Activated T-helper 1 cell treated with anti-CD3 and anti-CD28 coated beads, Interleukin-2, amount 50 U/mL, for 16 hours (primary cell): ENCODE results near the gene UBE2E1.
A peak's percentile ranks its signal among the peaks of the same experiment; 100 is the strongest.
"Not testable (repeated sequence)": the region's sequence is repeated elsewhere in the genome, so short reads cannot be mapped to it uniquely, and the experiment has no call there.

ENCODE experiments used
- DNase-seq, 2 donors: peaks; one replicate each; pipeline ENCODE4 v3.0.0-alpha.2; 2020; ENCODE audit warnings: low read depth in 1 of 2, low spot score in 1 of 2

Gene UBE2E1

GRCh38 chr3:23915537-23916108 lies 109.9 kb downstream of the UBE2E1 start:
- DNase-seq: no peak

- no peak for DNase-seq
These were observed 110.6 kb downstream of the UBE2E1 start for GRCh38 chr3:23916152-23916885.

GRCh38 chr3:23916886-23917678 lies 111.3 kb downstream of the UBE2E1 start, which contains the start of the genes NKIRAS1 and RPL15:
NKIRAS1 (minus strand) TSS chr3:23916990; CDS start chr3:23910904, 6,086 bp downstream.
RPL15 (plus strand) TSS chr3:23917132; CDS start chr3:23917860, 728 bp downstream.
- peak; percentile 91 to 94 for DNase-seq

GRCh38 chr3:23917679-23918303 lies 112.0 kb downstream of the UBE2E1 start:
- DNase-seq: not testable (repeated sequence)

- DNase-seq: not testable (repeated sequence)
These were observed 112.6 kb downstream of the UBE2E1 start for GRCh38 chr3:23918331-23918730.

GRCh38 chr3:23919628-23920027 lies 113.9 kb downstream of the UBE2E1 start:
- no peak for DNase-seq

GRCh38 chr3:23920151-23920655 lies 114.4 kb downstream of the UBE2E1 start:
- no peak for DNase-seq

GRCh38 chr3:23921052-23921511 lies 115.3 kb downstream of the UBE2E1 start:
- no peak for DNase-seq

GRCh38 chr3:23923786-23924185 lies 118.0 kb downstream of the UBE2E1 start:
- DNase-seq: no peak

- DNase-seq: no peak
These were observed 120.5 kb downstream of the UBE2E1 start for GRCh38 chr3:23926246-23926645.

- DNase-seq: no peak
These were observed 121.0 kb downstream of the UBE2E1 start for GRCh38 chr3:23926736-23927135.

GRCh38 chr3:23928524-23928923 lies 122.8 kb downstream of the UBE2E1 start:
- no peak for DNase-seq

- no peak for DNase-seq
These were observed 125.8 kb downstream of the UBE2E1 start for GRCh38 chr3:23931597-23931996.

- DNase-seq: no peak
These were observed 126.8 kb downstream of the UBE2E1 start for GRCh38 chr3:23932571-23932970.

GRCh38 chr3:23934253-23934652 lies 128.5 kb downstream of the UBE2E1 start:
- no peak for DNase-seq

- DNase-seq: no peak
These were observed 131.5 kb downstream of the UBE2E1 start for GRCh38 chr3:23937296-23937695.

GRCh38 chr3:23938688-23939087 lies 132.9 kb downstream of the UBE2E1 start:
- DNase-seq: no peak

- no peak for DNase-seq
These were observed 135.0 kb downstream of the UBE2E1 start for GRCh38 chr3:23940775-23941174.
